GM12878 (cell line): ENCODE measurements around the gene EEFSEC. TPM values are rescaled to one million over a fixed set of nuclear protein-coding genes. Genes with fewer than 3 reads are reported as not detected.

Experiments
- ATAC-seq: fragments of 200-7000 bp; cut with Tn5 transposase; 3 replicates; pipeline ENCODE4 v1.9.1; 2020; ENCODE audit warnings: mild to moderate bottlenecking, moderate library complexity
- BruUV-seq: library from RNA; stranded (reverse); fragments of 400-500 nt; replicated peaks from 2 replicates; lab custom pipeline; 2021; lab: Mats Ljungman, UMichigan
- CTCF ChIA-PET: fragments of 300-600 bp; sonication (Branson Sonifier 250); formaldehyde crosslinking; extraction: SDS; loops from one replicate; lab custom pipeline; 2021; ENCODE audit warnings: inconsistent platforms; lab: Yijun Ruan, JAX
- POLR2A ChIA-PET: fragments of 350-600 bp; formaldehyde crosslinking; extraction: SDS; loops from one replicate; lab custom pipeline; 2021; ENCODE audit warnings: inconsistent platforms; lab: Charles Lee
- RAD21 ChIA-PET: fragments of 300-600 bp; sonication (Branson Sonifier 250); formaldehyde crosslinking; loops from one replicate; lab custom pipeline; 2023; ENCODE audit warnings: antibody characterized with exemption; ENCODE audit not compliant: unreplicated experiment; lab: Charles Lee
- SMC1A ChIA-PET: fragments of 300-600 bp; sonication (Branson Sonifier 250); formaldehyde crosslinking; loops from one replicate; lab custom pipeline; 2023; ENCODE audit not compliant: unreplicated experiment, uncharacterized antibody; lab: Charles Lee
- DNase-seq: peaks from one replicate; pipeline ENCODE4 v3.0.0-alpha.2; 2011; ENCODE audit warnings: low read depth, low spot score
- FAIRE-seq: peaks from 3 replicates; lab custom pipeline; 2011; peaks lifted over from hg19 to GRCh38; lab: Jason Lieb, UNC
- H2AFZ ChIP-seq: 2 replicates; pipeline ENCODE4 v1.6.0; 2011; ENCODE audit warnings: low read depth, low read length, control low read depth; ENCODE audit not compliant: control insufficient read depth
- H3K27ac ChIP-seq: 2 replicates; pipeline ENCODE4 v1.5.1; 2011; ENCODE audit warnings: control low read depth; ENCODE audit not compliant: control insufficient read depth, insufficient read depth
- H3K27me3 ChIP-seq, 2 experiments: replicated peaks in 1 of 2; 2 replicates each; pipeline versions ENCODE4 v1.6.0 to v1.6.1; 2011; ENCODE audit warnings: low read length in 1 of 2; ENCODE audit not compliant: control insufficient read depth in 2 of 2, insufficient read depth in 2 of 2
- H3K36me3 ChIP-seq, 2 experiments: 2 replicates each; pipeline ENCODE4 v1.5.1; 2011; ENCODE audit warnings: low read length in 1 of 2; ENCODE audit not compliant: control insufficient read depth in 2 of 2, insufficient read depth in 2 of 2
- H3K4me1 ChIP-seq: 2 replicates; pipeline ENCODE4 v1.6.1; 2011; ENCODE audit warnings: mild to moderate bottlenecking, low read length, moderate library complexity, mixed read lengths; ENCODE audit not compliant: control insufficient read depth, insufficient read depth
- H3K4me2 ChIP-seq: 2 replicates; pipeline ENCODE4 v1.6.0; 2011; ENCODE audit warnings: control low read depth; ENCODE audit not compliant: control insufficient read depth, insufficient read depth
- H3K4me3 ChIP-seq: fragments of 200-600 bp; sonication (generic); 2 replicates; pipeline ENCODE4 v1.5.1; 2016
- H3K79me2 ChIP-seq: 2 replicates; pipeline ENCODE4 v1.6.0; 2011; ENCODE audit warnings: low read length; ENCODE audit not compliant: control insufficient read depth, insufficient read depth
- H3K9ac ChIP-seq: 2 replicates; pipeline ENCODE4 v1.8.0; 2011; ENCODE audit warnings: low read length, control low read depth, mixed read lengths; ENCODE audit not compliant: control insufficient read depth, insufficient read depth
- H3K9me3 ChIP-seq: replicated peaks from 3 replicates; pipeline ENCODE4 v1.5.1; 2011; ENCODE audit warnings: mild to moderate bottlenecking, low read length; ENCODE audit not compliant: control insufficient read depth, insufficient read depth
- H4K20me1 ChIP-seq: 2 replicates; pipeline ENCODE4 v1.6.0; 2011; ENCODE audit not compliant: control insufficient read depth, insufficient read depth
- BACH1 ChIP-seq: fragments of 450-650 bp; IDR thresholded peaks from 2 replicates; pipeline ENCODE4 v1.6.1; 2017; ENCODE audit warnings: mild to moderate bottlenecking, borderline replicate concordance
- CBX3 ChIP-seq: fragments of 200-600 bp; sonication (generic); IDR thresholded peaks from 2 replicates; pipeline ENCODE4 v1.6.1; 2016; ENCODE audit warnings: low read depth, borderline replicate concordance
- EED ChIP-seq: sonication (generic); IDR thresholded peaks from 2 replicates; pipeline ENCODE4 v1.6.1; 2016; ENCODE audit warnings: antibody characterized with exemption, low read depth
- EZH2 ChIP-seq: IDR thresholded peaks from 2 replicates; pipeline ENCODE4 v1.6.1; 2012; ENCODE audit warnings: low read depth, mild to moderate bottlenecking, control low read depth, inconsistent platforms, low read length, borderline replicate concordance; ENCODE audit not compliant: control insufficient read depth
- HDAC6 ChIP-seq: fragments of 200-600 bp; sonication (generic); IDR thresholded peaks from one replicate; pipeline ENCODE4 v1.8.0; 2017; ENCODE audit warnings: antibody characterized with exemption; ENCODE audit not compliant: unreplicated experiment
- MAX ChIP-seq: IDR thresholded peaks from 2 replicates; pipeline ENCODE4 v1.6.1; 2012; ENCODE audit warnings: low read depth, low read length, improper control_type of control experiment
- MYB ChIP-seq: fragments of 150-350 bp; IDR thresholded peaks from 2 replicates; pipeline ENCODE4 v1.6.1; 2014; ENCODE audit warnings: mild to moderate bottlenecking, low read depth, low read length, borderline replicate concordance
- NR2C2 ChIP-seq: IDR thresholded peaks from 2 replicates; pipeline ENCODE4 v1.6.1; 2011; ENCODE audit warnings: borderline replicate concordance, low read depth; ENCODE audit not compliant: control insufficient read depth, insufficient read length
- NR2F1 ChIP-seq: fragments of 450-650 bp; conservative IDR thresholded peaks from 2 replicates; pipeline ENCODE4 v1.6.1; 2017; ENCODE audit warnings: mild to moderate bottlenecking
- RBBP5 ChIP-seq: fragments of 200-600 bp; sonication (generic); conservative IDR thresholded peaks from 2 replicates; pipeline ENCODE4 v1.6.1; 2016
- SIN3A ChIP-seq: IDR thresholded peaks from 2 replicates; pipeline ENCODE4 v1.6.1; 2012; ENCODE audit warnings: low read depth, low read length, improper control_type of control experiment
- SP1 ChIP-seq: IDR thresholded peaks from one replicate; pipeline ENCODE4 v1.6.1; 2011; ENCODE audit warnings: low read depth, low read length
- STAT3 ChIP-seq: IDR thresholded peaks from 2 replicates; pipeline ENCODE4 v1.6.1; 2011; ENCODE audit warnings: low read depth, low read length, improper control_type of control experiment
- SUPT20H ChIP-seq: IDR thresholded peaks from 2 replicates; pipeline ENCODE4 v1.6.1; 2011; ENCODE audit warnings: low read depth, mild to moderate bottlenecking, low read length, moderate library complexity, borderline replicate concordance; ENCODE audit not compliant: control insufficient read depth
- TAF1 ChIP-seq: IDR thresholded peaks from 2 replicates; pipeline ENCODE4 v1.6.1; 2011; ENCODE audit warnings: mild to moderate bottlenecking, low read depth, low read length, borderline replicate concordance
- TCF12 ChIP-seq: IDR thresholded peaks from 2 replicates; pipeline ENCODE4 v1.6.1; 2011; ENCODE audit warnings: low read depth, mild to moderate bottlenecking, low read length
- TCF3 ChIP-seq: IDR thresholded peaks from 2 replicates; pipeline ENCODE4 v1.6.1; 2012; ENCODE audit warnings: low read depth, mild to moderate bottlenecking, low read length, borderline replicate concordance; ENCODE audit not compliant: insufficient read depth
- WGBS: methylation state at CpG from one replicate; pipeline ENCODE4 v1.1.6; 2016; ENCODE audit warnings: low lambda C conversion rate; ENCODE audit not compliant: insufficient replicate concordance, insufficient coverage; ENCODE audit errors: missing lambda C conversion rate; 5-methylcytosine and 5-hydroxymethylcytosine counted together
- in situ Hi-C: fragments of 300-500 bp; cut with MboI; formaldehyde crosslinking; loops from 9 replicates; pipeline ENCODE4 v1.14.3; 2018; ENCODE audit warnings: mixed read lengths
- intact Hi-C: fragments of 100-400 bp; cut with micrococcal nuclease; formaldehyde crosslinking; loops from one replicate; pipeline ENCODE4 v1.14.2; 2022; ENCODE audit not compliant: unreplicated experiment
- polyA plus RNA-seq, 11 experiments: library from polyadenylated mRNA; depleted of rRNA in 4 of 11; unstranded in 6 of 11; stranded (reverse) in 5 of 11; fragments of >200 nt; fragmentation: Nextera tagmentation in 4 of 11; fragmentation: Illumina TruSeq in 1 of 11; extraction: Ambion mirVana in 4 of 11; extraction: Trizol in 1 of 11; gene quantifications; 1 replicate in 1 of 11; 2 replicates in 10 of 11; pipeline versions ENCODE4 v1.2.1 to v1.2.3, GENCODE V29; 2011 to 2016; ENCODE audit warnings: inconsistent platforms in 2 of 11, missing spikeins in 2 of 11, low read depth in 1 of 11
- total RNA-seq, 4 experiments: library from RNA; depleted of rRNA in 3 of 4; stranded (reverse); fragments of >200 nt in 3 of 4; fragmentation: Illumina TruSeq in 1 of 4; extraction: Trizol in 1 of 4; gene quantifications; 2 replicates each; pipeline versions ENCODE4 v1.2.1 to v1.2.3, GENCODE V29; 2013 to 2021
- TF ChIP-seq, protein P1 (sequence below): IDR thresholded peaks from 2 replicates; pipeline ENCODE4 v1.6.1; 2012; ENCODE audit warnings: low read depth, low read length, improper control_type of control experiment
- TF ChIP-seq, protein P2 (sequence below): IDR thresholded peaks from 2 replicates; pipeline ENCODE4 v1.6.1; 2011; ENCODE audit warnings: low read depth, low read length, improper control_type of control experiment, borderline replicate concordance
- TF ChIP-seq, protein P3 (sequence below): fragments of 150-350 bp; IDR thresholded peaks from 2 replicates; pipeline ENCODE4 v1.6.1; 2014; ENCODE audit warnings: mild to moderate bottlenecking, low read depth, low read length

The EEFSEC gene
- total and polyA plus RNA-seq, 10 of the 15 experiments (the other 5 are each of a cell fraction or from before 2014, with no cell fraction given), result 0.29 to 29.1 (median 16.1) TPM

GRCh38 chr3:128313071-128313725, 159.9 kb downstream of the EEFSEC start:
- Histone ChIP-seq H3K4me1 (no peaks in the 10 kb centered on the region), H3K27me3 (no peaks in the 10 kb centered on the region), H4K20me1 (no peaks in the 10 kb centered on the region), H3K4me2 (no peak overlapping the region), H3K27ac (no peak overlapping the region), H3K9ac (no peak overlapping the region), H3K36me3 (peaks cover 0 to 2% of the 10 kb centered on the region in 2 experiments; a peak in 1 of 4 replicates), H3K79me2 (no peaks in the 10 kb centered on the region), H3K9me3 (no peaks in the 10 kb centered on the region), H3K4me3 (no peak overlapping the region)
- ChIA-PET RAD21 (no interaction called here), CTCF (interaction anchor here (1.3 kb wide), 1 partner anchor 9 kb away, joined by 3 read pairs; no protein-coding TSS in a partner anchor)
- in situ Hi-C loops, result no loop called here
- BruUV-seq, result no TSS peak
- FAIRE-seq, result no peak
- TF ChIP-seq RBBP5 (no peak), MYB (no peak), NR2F1 (no peak), EZH2 (no peak), TCF3 (no peak), TCF12 (no peak), TAF1 (no peak), SP1 (no peak), HDAC6 (no peak), MAX (no peak), NR2C2 (no peak), STAT3 (no peak), CBX3 (no peak), SUPT20H (no peak), BACH1 (no peak), EED (no peak), SIN3A (no peak)
- TF ChIP-seq, protein P1, sequence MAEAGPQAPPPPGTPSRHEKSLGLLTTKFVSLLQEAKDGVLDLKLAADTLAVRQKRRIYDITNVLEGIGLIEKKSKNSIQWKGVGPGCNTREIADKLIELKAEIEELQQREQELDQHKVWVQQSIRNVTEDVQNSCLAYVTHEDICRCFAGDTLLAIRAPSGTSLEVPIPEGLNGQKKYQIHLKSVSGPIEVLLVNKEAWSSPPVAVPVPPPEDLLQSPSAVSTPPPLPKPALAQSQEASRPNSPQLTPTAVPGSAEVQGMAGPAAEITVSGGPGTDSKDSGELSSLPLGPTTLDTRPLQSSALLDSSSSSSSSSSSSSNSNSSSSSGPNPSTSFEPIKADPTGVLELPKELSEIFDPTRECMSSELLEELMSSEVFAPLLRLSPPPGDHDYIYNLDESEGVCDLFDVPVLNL, result no peak
- TF ChIP-seq, protein P2, sequence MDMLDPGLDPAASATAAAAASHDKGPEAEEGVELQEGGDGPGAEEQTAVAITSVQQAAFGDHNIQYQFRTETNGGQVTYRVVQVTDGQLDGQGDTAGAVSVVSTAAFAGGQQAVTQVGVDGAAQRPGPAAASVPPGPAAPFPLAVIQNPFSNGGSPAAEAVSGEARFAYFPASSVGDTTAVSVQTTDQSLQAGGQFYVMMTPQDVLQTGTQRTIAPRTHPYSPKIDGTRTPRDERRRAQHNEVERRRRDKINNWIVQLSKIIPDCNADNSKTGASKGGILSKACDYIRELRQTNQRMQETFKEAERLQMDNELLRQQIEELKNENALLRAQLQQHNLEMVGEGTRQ, result no peak
- TF ChIP-seq, protein P3, sequence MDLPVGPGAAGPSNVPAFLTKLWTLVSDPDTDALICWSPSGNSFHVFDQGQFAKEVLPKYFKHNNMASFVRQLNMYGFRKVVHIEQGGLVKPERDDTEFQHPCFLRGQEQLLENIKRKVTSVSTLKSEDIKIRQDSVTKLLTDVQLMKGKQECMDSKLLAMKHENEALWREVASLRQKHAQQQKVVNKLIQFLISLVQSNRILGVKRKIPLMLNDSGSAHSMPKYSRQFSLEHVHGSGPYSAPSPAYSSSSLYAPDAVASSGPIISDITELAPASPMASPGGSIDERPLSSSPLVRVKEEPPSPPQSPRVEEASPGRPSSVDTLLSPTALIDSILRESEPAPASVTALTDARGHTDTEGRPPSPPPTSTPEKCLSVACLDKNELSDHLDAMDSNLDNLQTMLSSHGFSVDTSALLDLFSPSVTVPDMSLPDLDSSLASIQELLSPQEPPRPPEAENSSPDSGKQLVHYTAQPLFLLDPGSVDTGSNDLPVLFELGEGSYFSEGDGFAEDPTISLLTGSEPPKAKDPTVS, result no peak
- TF ChIP-seq, all 136 proteins: peak for 0
- 85% methylated on average over 5 of the region's 5 CpGs for WGBS
- SMC1A ChIA-PET, result no interaction called here
- DNase-seq, result no peak
- POLR2A ChIA-PET, result no interaction called here
- H2AFZ ChIP-seq, result no peak overlapping the region
- intact Hi-C loops, result no loop called here
- no peak for ATAC-seq
